Measurements from ENCODE around the gene ACADVL.

- TF ChIP-seq POLR2A (IDR thresholded peaks at IDR 0.05): no peak
- TF ChIP-seq POLR2AphosphoS5 (IDR thresholded peaks at IDR 0.05): no peak
- no peak for TF ChIP-seq CTCF (IDR thresholded peaks at IDR 0.05)
- no peak for TF ChIP-seq EP300 (IDR thresholded peaks at IDR 0.05; ENCODE audit: low read depth)
These were observed 18.8 kb downstream of the ACADVL start for GRCh38 chr17:7238420-7239090.
